Calu3 (cell line): ENCODE results near the gene CFAP45. TPM values are rescaled to one million over a fixed set of nuclear protein-coding genes. Genes with fewer than 3 reads are reported as not detected.

Source experiments
- BruUV-seq: library from RNA; stranded (reverse); fragments of 400-500 nt; replicated peaks from 2 replicates; lab custom pipeline; 2021; lab: Mats Ljungman, UMichigan
- CTCF ChIA-PET: fragments of 300-600 bp; sonication (Branson Sonifier 250); formaldehyde crosslinking; loops from one replicate; lab custom pipeline; 2022; ENCODE audit warnings: antibody characterized with exemption; lab: Charles Lee
- DNase-seq: peaks from one replicate; pipeline ENCODE4 v3.0.0; 2022
- H3K27ac Mint-ChIP-seq: one replicate; pipeline ENCODE4 v1.8.0; 2022; ENCODE audit warnings: mixed read lengths; ENCODE audit not compliant: unreplicated experiment
- H3K27me3 Mint-ChIP-seq: one replicate; pipeline ENCODE4 v1.8.0; 2022; ENCODE audit warnings: mixed read lengths; ENCODE audit not compliant: unreplicated experiment
- H3K36me3 Mint-ChIP-seq: one replicate; pipeline ENCODE4 v1.8.0; 2022; ENCODE audit warnings: mild to moderate bottlenecking, moderate library complexity, mixed read lengths; ENCODE audit not compliant: insufficient read depth, unreplicated experiment
- H3K4me1 Mint-ChIP-seq: one replicate; pipeline ENCODE4 v1.8.0; 2022; ENCODE audit warnings: mild to moderate bottlenecking, low read depth, mixed read lengths; ENCODE audit not compliant: unreplicated experiment
- H3K4me3 Mint-ChIP-seq: one replicate; pipeline ENCODE4 v1.8.0; 2022; ENCODE audit warnings: mild to moderate bottlenecking, low read depth, moderate library complexity, mixed read lengths; ENCODE audit not compliant: unreplicated experiment
- H3K9me3 Mint-ChIP-seq: one replicate; pipeline ENCODE4 v1.8.0; 2022; ENCODE audit warnings: low read depth, mixed read lengths; ENCODE audit not compliant: unreplicated experiment
- intact Hi-C: fragments of 100-400 bp; cut with micrococcal nuclease; formaldehyde crosslinking; loops from one replicate; pipeline ENCODE4 v1.10.0; 2022; ENCODE audit not compliant: unreplicated experiment
- total RNA-seq: library from RNA; stranded (reverse); gene quantifications from 2 replicates; pipeline ENCODE4 v1.2.3, GENCODE V29; 2022
- TF ChIP-seq, protein P1 (sequence below): fragments of 200-600 bp; IDR thresholded peaks from one replicate; pipeline ENCODE4 v1.8.0; 2022; ENCODE audit warnings: antibody characterized with exemption; ENCODE audit not compliant: unreplicated experiment

The CFAP45 gene
- total RNA-seq, 1 experiment from 2014 or later: 1.8 TPM

DNA sequence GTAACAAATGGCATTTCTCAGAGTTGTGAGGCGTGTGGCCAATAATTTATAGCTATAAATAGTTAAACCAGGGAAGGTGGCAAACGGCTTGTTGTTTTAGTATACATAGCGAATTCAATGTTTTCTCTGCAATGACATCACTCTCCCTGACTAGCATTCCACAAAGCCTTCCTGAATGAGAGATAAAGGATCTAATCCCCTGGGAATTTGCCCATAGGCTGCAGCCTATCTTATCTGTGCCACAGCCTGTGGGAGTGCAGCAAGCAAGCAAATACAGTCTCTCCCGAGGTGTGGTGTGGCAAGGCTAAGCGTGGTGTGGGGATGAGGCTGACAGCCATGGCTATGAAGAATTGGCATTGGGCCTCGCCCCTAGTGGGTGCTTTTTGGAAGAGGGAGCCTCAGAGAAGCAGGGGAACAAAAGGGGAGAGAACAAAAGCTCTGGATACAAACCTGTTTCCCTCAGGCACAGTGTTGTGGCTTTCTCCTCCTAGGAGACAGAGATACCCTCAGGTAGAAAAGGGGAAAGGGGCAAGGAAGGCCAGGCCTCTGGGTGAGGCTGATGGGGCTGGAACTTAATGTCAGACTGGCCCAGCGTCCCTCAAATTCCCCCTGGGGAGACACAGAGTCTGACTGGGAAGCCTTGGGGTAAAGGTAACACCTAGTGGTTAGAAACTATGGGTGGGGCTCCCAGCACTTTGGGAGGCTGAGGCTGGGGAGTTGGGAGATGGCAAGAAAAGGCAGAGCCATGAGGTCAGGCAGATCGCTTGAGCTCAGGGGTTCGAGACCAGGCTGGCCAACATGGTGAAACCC lies 16.5 kb upstream of the CFAP45 start:
- BruUV-seq: no TSS peak

DNA sequence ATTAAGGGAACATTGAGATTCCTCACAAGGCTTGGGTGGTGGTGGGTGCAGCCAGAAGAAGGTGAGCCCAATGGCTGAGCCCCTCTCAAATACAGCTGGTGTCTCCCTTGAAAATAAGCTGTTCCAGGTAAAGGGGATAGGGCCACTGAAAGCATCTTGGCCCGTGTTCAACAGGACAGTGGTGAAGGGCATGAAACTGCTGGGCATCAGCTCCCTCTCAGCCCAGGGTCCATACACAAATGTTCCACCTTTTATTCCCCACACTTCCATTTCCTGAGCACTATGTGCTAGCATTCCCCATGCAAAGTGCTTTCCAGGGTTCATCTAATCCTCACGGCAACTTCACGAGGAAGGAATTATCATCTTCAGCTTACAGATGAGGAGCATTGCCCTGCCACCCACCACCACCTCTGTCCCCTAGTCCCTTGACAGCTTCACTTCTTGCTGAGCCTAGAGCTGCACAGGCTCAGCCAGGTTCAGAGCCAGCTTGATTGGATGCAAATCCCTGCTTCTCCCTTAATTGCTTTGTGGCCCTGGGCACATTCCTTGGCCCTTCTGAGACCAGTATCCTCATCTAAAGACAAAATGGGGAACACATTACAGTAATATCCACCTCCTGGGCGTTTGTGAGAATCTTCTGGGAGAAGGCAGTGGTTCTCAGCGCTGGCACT lies 15.7 kb upstream of the CFAP45 start:
- Mint-ChIP-seq H3K4me3 (peak overlapping the region; percentile 17), H3K9me3 (no peaks in the 10 kb centered on the region), H3K36me3 (peaks cover 65% of the 10 kb centered on the region), H3K4me1 (peaks cover 84% of the 10 kb centered on the region), H3K27me3 (no peaks in the 10 kb centered on the region), H3K27ac (peak overlapping the region; percentile 61)
- no peak for DNase-seq
- intact Hi-C loops: no loop called here
- TF ChIP-seq, protein P1, sequence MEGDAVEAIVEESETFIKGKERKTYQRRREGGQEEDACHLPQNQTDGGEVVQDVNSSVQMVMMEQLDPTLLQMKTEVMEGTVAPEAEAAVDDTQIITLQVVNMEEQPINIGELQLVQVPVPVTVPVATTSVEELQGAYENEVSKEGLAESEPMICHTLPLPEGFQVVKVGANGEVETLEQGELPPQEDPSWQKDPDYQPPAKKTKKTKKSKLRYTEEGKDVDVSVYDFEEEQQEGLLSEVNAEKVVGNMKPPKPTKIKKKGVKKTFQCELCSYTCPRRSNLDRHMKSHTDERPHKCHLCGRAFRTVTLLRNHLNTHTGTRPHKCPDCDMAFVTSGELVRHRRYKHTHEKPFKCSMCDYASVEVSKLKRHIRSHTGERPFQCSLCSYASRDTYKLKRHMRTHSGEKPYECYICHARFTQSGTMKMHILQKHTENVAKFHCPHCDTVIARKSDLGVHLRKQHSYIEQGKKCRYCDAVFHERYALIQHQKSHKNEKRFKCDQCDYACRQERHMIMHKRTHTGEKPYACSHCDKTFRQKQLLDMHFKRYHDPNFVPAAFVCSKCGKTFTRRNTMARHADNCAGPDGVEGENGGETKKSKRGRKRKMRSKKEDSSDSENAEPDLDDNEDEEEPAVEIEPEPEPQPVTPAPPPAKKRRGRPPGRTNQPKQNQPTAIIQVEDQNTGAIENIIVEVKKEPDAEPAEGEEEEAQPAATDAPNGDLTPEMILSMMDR: no peak
- BruUV-seq: no TSS peak
- CTCF ChIA-PET: interaction anchor here (0.8 to 3.0 kb wide), 5 partner anchors 8 to 92 kb away, joined by 3 to 8 read pairs (median 5); partner anchors contain the start of gene TAGLN2

More for the DNA sequence above, 16.5 kb upstream of the CFAP45 start:
- DNase-seq: peak; percentile 50
- TF ChIP-seq, protein P1: no peak
- Mint-ChIP-seq H3K4me1 (peaks cover 84% of the 10 kb centered on the region), H3K27ac (peak overlapping the region; percentile 61), H3K36me3 (peaks cover 70% of the 10 kb centered on the region), H3K9me3 (no peaks in the 10 kb centered on the region), H3K27me3 (no peaks in the 10 kb centered on the region), H3K4me3 (peak overlapping the region; percentile 17)
- intact Hi-C loops: no loop called here
- CTCF ChIA-PET: interaction anchor here (1.8 to 3.0 kb wide), 2 partner anchors 9 to 91 kb away, joined by 6 to 8 read pairs; partner anchors contain the start of gene TAGLN2

- CTCF ChIA-PET: interaction anchor here (0.6 to 1.7 kb wide), 7 partner anchors 8 to 25 kb away, joined by 3 to 5 read pairs (median 3); partner anchors contain the start of gene TAGLN2
- H3K27ac Mint-ChIP-seq: peak overlapping the region; percentile 61
- TF ChIP-seq, protein P1: no peak
- peak overlapping the region; percentile 15 for H3K4me3 Mint-ChIP-seq
- peaks cover 92% of the 10 kb centered on the region for H3K4me1 Mint-ChIP-seq
- H3K9me3 Mint-ChIP-seq: no peaks in the 10 kb centered on the region
- intact Hi-C loops: loop anchor here (1.0 kb wide), 1 partner anchor 9 kb away; no protein-coding TSS in a partner anchor
- no TSS peak for BruUV-seq
- peaks cover 63% of the 10 kb centered on the region for H3K36me3 Mint-ChIP-seq
- peak; percentile 49 for DNase-seq
- H3K27me3 Mint-ChIP-seq: no peaks in the 10 kb centered on the region
Measured at GRCh38 chr1:159914252-159915018, 14.5 kb upstream of the CFAP45 start.
